Peyer's patch (tissue), 4 donors: ENCODE measurements around the gene ARL5C.
"Not testable (repeated sequence)": the region's sequence is repeated elsewhere in the genome, so short reads cannot be mapped to it uniquely, and the experiment has no call there.

Experiments
- CTCF ChIP-seq, 6 experiments: fragments of 450-650 bp in 4 of 6; fragments of 200-600 bp in 2 of 6; sonication (generic) in 1 of 6; IDR thresholded peaks; one replicate each; pipeline ENCODE4 v1.5.1; 2017 to 2019; ENCODE audit warnings: antibody characterized with exemption in 6 of 6, mild to moderate bottlenecking in 3 of 6, moderate library complexity in 1 of 6
- POLR2A ChIP-seq, 2 donors: fragments of 450-650 bp; IDR thresholded peaks; one replicate each; pipeline ENCODE4 v1.5.1; 2017; ENCODE audit warnings: antibody characterized with exemption in 2 of 2, mild to moderate bottlenecking in 2 of 2, moderate library complexity in 2 of 2

GRCh38 chr17:39129544-39129943, 36.4 kb downstream of the ARL5C start:
- not testable (repeated sequence) for TF ChIP-seq CTCF, POLR2A (IDR thresholded peaks at IDR 0.05)
